ENCODE measurements around the gene ZNF580. TPM values are rescaled to one million over a fixed set of nuclear protein-coding genes. Genes with fewer than 3 reads are reported as not detected.

ZNF580 gene
- polyA plus RNA-seq, 1 donor (not counting 4 experiments of a cell fraction or from before 2014, with no cell fraction given), result 3.0 TPM

DNA sequence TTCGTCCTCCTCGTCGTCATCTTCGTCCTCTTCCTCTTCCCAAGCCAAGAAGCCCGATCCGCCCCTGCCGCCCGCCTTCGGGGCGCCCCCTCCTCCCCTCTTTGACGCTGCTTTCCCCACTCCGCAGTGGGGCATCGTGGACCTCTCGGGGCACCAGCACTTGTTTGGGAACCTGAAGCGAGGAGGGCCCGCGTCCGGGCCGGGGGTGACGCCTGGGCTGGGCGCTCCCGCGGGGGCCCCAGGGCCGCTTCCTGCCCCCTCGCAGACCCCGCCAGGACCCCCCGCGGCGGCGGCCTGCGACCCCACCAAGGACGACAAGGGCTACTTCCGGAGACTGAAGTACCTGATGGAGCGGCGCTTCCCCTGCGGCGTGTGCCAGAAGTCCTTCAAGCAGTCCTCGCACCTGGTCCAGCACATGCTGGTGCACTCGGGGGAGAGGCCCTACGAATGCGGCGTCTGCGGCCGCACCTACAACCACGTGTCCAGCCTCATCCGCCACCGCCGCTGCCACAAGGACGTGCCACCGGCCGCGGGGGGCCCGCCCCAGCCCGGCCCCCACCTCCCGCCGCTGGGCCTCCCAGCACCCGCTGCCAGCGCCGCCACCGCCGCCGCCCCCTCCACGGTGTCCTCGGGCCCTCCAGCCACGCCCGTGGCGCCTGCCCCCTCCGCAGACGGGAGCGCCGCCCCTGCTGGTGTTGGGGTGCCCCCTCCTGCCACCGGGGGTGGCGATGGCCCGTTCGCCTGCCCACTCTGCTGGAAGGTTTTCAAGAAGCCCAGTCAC lies 26.7 kb upstream of the ZNF580 start:
- no peak overlapping the region for H3K4me3 ChIP-seq (ENCODE audit: control insufficient read depth in 2 of 3, extremely low read depth in 1 of 3, insufficient read depth in 2 of 3, low read depth in 1 of 3, low read length in 3 of 3)
- peaks cover 30% of the 10 kb centered on the region for H3K79me2 ChIP-seq (ENCODE audit: control insufficient read depth, insufficient read depth, low read length)
- no peak overlapping the region for H3K9ac ChIP-seq (ENCODE audit: control insufficient read depth, extremely low read depth, insufficient read depth, low read length)
- no peaks in the 10 kb centered on the region for H3K9me1 ChIP-seq (ENCODE audit: control insufficient read depth, extremely low read depth, insufficient read depth, low read length)
- no peak for DNase-seq (ENCODE audit: low read depth, low spot score)
- H2AFZ ChIP-seq (ENCODE audit: control insufficient read depth, low read length), result no peak overlapping the region
- TF ChIP-seq EZH2 (IDR thresholded peaks at IDR 0.05; ENCODE audit: low read length), result no peak
- TF ChIP-seq, protein P1, sequence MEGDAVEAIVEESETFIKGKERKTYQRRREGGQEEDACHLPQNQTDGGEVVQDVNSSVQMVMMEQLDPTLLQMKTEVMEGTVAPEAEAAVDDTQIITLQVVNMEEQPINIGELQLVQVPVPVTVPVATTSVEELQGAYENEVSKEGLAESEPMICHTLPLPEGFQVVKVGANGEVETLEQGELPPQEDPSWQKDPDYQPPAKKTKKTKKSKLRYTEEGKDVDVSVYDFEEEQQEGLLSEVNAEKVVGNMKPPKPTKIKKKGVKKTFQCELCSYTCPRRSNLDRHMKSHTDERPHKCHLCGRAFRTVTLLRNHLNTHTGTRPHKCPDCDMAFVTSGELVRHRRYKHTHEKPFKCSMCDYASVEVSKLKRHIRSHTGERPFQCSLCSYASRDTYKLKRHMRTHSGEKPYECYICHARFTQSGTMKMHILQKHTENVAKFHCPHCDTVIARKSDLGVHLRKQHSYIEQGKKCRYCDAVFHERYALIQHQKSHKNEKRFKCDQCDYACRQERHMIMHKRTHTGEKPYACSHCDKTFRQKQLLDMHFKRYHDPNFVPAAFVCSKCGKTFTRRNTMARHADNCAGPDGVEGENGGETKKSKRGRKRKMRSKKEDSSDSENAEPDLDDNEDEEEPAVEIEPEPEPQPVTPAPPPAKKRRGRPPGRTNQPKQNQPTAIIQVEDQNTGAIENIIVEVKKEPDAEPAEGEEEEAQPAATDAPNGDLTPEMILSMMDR (optimal IDR thresholded peaks at IDR 0.05 in 1 of 3, IDR thresholded peaks at IDR 0.05 in 1 of 3, conservative IDR thresholded peaks at IDR 0.05 in 1 of 3; ENCODE audit: extremely low read depth in 1 of 3, insufficient read depth in 2 of 3, low read length in 3 of 3), result no peak
- dilution Hi-C loops (cut with MboI; ENCODE audit: extremely low pct_ligation_motif_present, low sequenced_read_pairs), result no loop called here
- no peaks in the 10 kb centered on the region for H3K4me1 ChIP-seq (ENCODE audit: control insufficient read depth, extremely low read depth, insufficient read depth, low read length)
- H3K27ac ChIP-seq (ENCODE audit: control insufficient read depth, insufficient read depth, low read length), result no peak overlapping the region
- peaks cover 9 to 15% of the 10 kb centered on the region in 2 experiments for H3K36me3 ChIP-seq (ENCODE audit: control insufficient read depth in 2 of 2, extremely low read depth in 1 of 2, insufficient read depth in 2 of 2, low read length in 2 of 2)
- FAIRE-seq, result no peak
- H3K4me2 ChIP-seq (ENCODE audit: control insufficient read depth, extremely low read depth, insufficient read depth, low read depth, low read length), result no peak overlapping the region
- no peaks in the 10 kb centered on the region for H4K20me1 ChIP-seq (ENCODE audit: control insufficient read depth, extremely low read depth, insufficient read depth, low read length)
- H3K27me3 ChIP-seq (ENCODE audit: control insufficient read depth, extremely low read depth, insufficient read depth, low read length), result no peaks in the 10 kb centered on the region
- H3K9me3 ChIP-seq (ENCODE audit: control insufficient read depth, low read depth, low read length), result no peaks in the 10 kb centered on the region

DNA sequence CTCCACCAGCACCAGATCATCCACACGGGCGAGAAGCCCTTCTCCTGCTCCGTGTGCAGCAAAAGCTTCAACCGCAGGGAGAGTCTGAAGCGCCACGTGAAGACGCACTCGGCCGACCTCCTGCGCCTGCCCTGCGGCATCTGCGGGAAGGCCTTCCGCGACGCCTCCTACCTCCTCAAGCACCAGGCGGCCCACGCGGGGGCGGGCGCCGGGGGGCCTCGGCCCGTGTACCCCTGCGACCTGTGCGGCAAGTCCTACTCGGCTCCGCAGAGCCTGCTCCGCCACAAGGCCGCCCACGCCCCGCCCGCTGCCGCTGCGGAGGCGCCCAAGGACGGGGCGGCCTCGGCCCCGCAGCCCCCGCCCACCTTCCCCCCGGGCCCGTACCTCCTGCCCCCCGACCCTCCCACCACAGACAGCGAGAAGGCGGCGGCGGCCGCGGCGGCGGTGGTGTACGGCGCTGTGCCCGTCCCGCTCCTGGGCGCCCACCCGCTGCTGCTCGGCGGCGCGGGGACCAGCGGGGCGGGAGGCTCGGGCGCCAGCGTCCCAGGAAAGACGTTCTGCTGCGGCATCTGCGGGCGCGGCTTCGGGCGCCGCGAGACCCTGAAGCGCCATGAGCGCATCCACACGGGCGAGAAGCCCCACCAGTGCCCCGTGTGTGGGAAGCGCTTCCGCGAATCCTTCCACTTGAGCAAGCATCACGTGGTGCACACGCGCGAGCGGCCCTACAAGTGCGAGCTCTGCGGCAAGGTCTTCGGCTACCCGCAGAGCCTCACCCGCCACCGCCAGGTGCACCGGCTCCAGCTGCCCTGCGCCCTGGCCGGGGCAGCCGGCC lies 25.9 kb upstream of the ZNF580 start:
- no peaks in the 10 kb centered on the region for H4K20me1 ChIP-seq (ENCODE audit: control insufficient read depth, extremely low read depth, insufficient read depth, low read length)
- no peak overlapping the region for H3K9ac ChIP-seq (ENCODE audit: control insufficient read depth, extremely low read depth, insufficient read depth, low read length)
- no peak overlapping the region for H3K4me2 ChIP-seq (ENCODE audit: control insufficient read depth, extremely low read depth, insufficient read depth, low read depth, low read length)
- H3K4me3 ChIP-seq (ENCODE audit: control insufficient read depth in 2 of 3, extremely low read depth in 1 of 3, insufficient read depth in 2 of 3, low read depth in 1 of 3, low read length in 3 of 3), result no peak overlapping the region
- no peak for TF ChIP-seq EZH2 (IDR thresholded peaks at IDR 0.05; ENCODE audit: low read length)
- TF ChIP-seq, protein P1 (optimal IDR thresholded peaks at IDR 0.05 in 1 of 3, IDR thresholded peaks at IDR 0.05 in 1 of 3, conservative IDR thresholded peaks at IDR 0.05 in 1 of 3; ENCODE audit: extremely low read depth in 1 of 3, insufficient read depth in 2 of 3, low read length in 3 of 3), result no peak
- H3K27me3 ChIP-seq (ENCODE audit: control insufficient read depth, extremely low read depth, insufficient read depth, low read length), result no peaks in the 10 kb centered on the region
- no peaks in the 10 kb centered on the region for H3K4me1 ChIP-seq (ENCODE audit: control insufficient read depth, extremely low read depth, insufficient read depth, low read length)
- peaks cover 9 to 11% of the 10 kb centered on the region in 2 experiments for H3K36me3 ChIP-seq (ENCODE audit: control insufficient read depth in 2 of 2, extremely low read depth in 1 of 2, insufficient read depth in 2 of 2, low read length in 2 of 2)
- H2AFZ ChIP-seq (ENCODE audit: control insufficient read depth, low read length), result no peak overlapping the region
- dilution Hi-C loops (cut with MboI; ENCODE audit: extremely low pct_ligation_motif_present, low sequenced_read_pairs), result no loop called here
- H3K9me3 ChIP-seq (ENCODE audit: control insufficient read depth, low read depth, low read length), result no peaks in the 10 kb centered on the region
- DNase-seq (ENCODE audit: low read depth, low spot score) (no peak), FAIRE-seq (no peak)
- no peak overlapping the region for H3K27ac ChIP-seq (ENCODE audit: control insufficient read depth, insufficient read depth, low read length)
- no peaks in the 10 kb centered on the region for H3K9me1 ChIP-seq (ENCODE audit: control insufficient read depth, extremely low read depth, insufficient read depth, low read length)
- H3K79me2 ChIP-seq (ENCODE audit: control insufficient read depth, insufficient read depth, low read length), result peaks cover 22% of the 10 kb centered on the region
